ENCODE results near the gene ZNF497. TPM values are rescaled to one million over a fixed set of nuclear protein-coding genes. Genes with fewer than 3 reads are reported as not detected.

ZNF497 gene
- total and polyA plus RNA-seq, 9 of the 15 experiments (the other 6 are each of a cell fraction or from before 2014, with no cell fraction given) = 0.06 to 0.98 (median 0.44) TPM; not detected in 1

GRCh38 chr19:58305065-58305931, 57.3 kb downstream of the ZNF497 start, which contains the start of gene ERVK3-1 (continued):
- TF ChIP-seq ARID3A (IDR thresholded peaks at IDR 0.05; ENCODE audit: borderline replicate concordance, low read depth, low read length) = no peak
- TF ChIP-seq ZNF3 (CRISPR knock-in tag; IDR thresholded peaks at IDR 0.05) = no peak
- TF ChIP-seq RFX5 (IDR thresholded peaks at IDR 0.05; ENCODE audit: low read depth, low read length) = no peak
- TF ChIP-seq PRMT5 (CRISPR knock-in tag; IDR thresholded peaks at IDR 0.05) = no peak
- TF ChIP-seq CEBPG (CRISPR knock-in tag; IDR thresholded peaks at IDR 0.05) = no peak
- no peak for TF ChIP-seq CEBPG (tag; conservative IDR thresholded peaks at IDR 0.05 in 1 of 2, IDR thresholded peaks at IDR 0.05 in 1 of 2)
- TF ChIP-seq ZNF41 (CRISPR knock-in tag; conservative IDR thresholded peaks at IDR 0.05) = no peak
- TF ChIP-seq EP400 (IDR thresholded peaks at IDR 0.05) = peak; percentile 96
- TF ChIP-seq ZNF175 (CRISPR knock-in tag; IDR thresholded peaks at IDR 0.05; ENCODE audit: low read depth) = no peak
- no peak for TF ChIP-seq NFXL1 (CRISPR knock-in tag; IDR thresholded peaks at IDR 0.05)
- TF ChIP-seq U2AF1 (optimal IDR thresholded peaks at IDR 0.05; ENCODE audit: low read depth, low read length) = no peak
- TF ChIP-seq CSDE1 (IDR thresholded peaks at IDR 0.05) = no peak; a peak in 1 of 4 replicates
- 0 out of 2 replicates have a peak, but pooled peaks have one; percentile 46 for TF ChIP-seq RREB1 (CRISPR knock-in tag; IDR thresholded peaks at IDR 0.05)
- TF ChIP-seq BMI1 (IDR thresholded peaks at IDR 0.05; ENCODE audit: low read length) = no peak
- TF ChIP-seq SRSF3 (IDR thresholded peaks at IDR 0.05; ENCODE audit: insufficient read depth, low read length) = no peak
- TF ChIP-seq PRDM10 (IDR thresholded peaks at IDR 0.05; ENCODE audit: partially characterized antibody) = peak; percentile 98

All from K562 (cell line).